H1 (cell line): ENCODE data around the gene ZNF521. TPM values are rescaled to one million over a fixed set of nuclear protein-coding genes. Genes with fewer than 3 reads are reported as not detected.

Experiments
- JUN ChIP-seq: IDR thresholded peaks from 2 replicates; pipeline ENCODE4 v1.6.1; 2011; ENCODE audit warnings: low read depth, mild to moderate bottlenecking, improper control_type of control experiment, low read length
- polyA plus RNA-seq, 7 experiments: library from polyadenylated mRNA; depleted of rRNA in 3 of 7; stranded (reverse) in 5 of 7; unstranded in 2 of 7; fragments of >200 nt in 5 of 7; fragments of 200-250 nt in 2 of 7; gene quantifications; 1 replicate in 5 of 7; 2 replicates in 1 of 7; 4 replicates in 1 of 7; pipeline versions ENCODE4 v1.2.1 to v1.2.3, GENCODE V29; 2011 to 2013; ENCODE audit warnings: missing spikeins in 2 of 7, mixed read lengths in 2 of 7
- total RNA-seq: library from RNA; stranded (reverse); fragmentation: NEBNext Ultra II Directional; extraction: Animal tissue kit (Norgen Biotek cat#: 25700); gene quantifications from 2 replicates; pipeline ENCODE4 v1.2.1, GENCODE V29; 2021

The ZNF521 gene
- total and polyA plus RNA-seq, 2 of the 8 experiments (the other 6 are each of a cell fraction or from before 2014, with no cell fraction given): 9.5 to 15.8 TPM

GRCh38 chr18:25180973-25181548 is 170.9 kb downstream of the ZNF521 start (continued):
- TF ChIP-seq JUN: no peak
- TF ChIP-seq, all 59 proteins: peak for 0
